DMS 273 treated with DMSO at 0.1 percent for 48 hours (cell line): ENCODE measurements around the gene PCDHGA1.
A peak's percentile ranks its signal among the peaks of the same experiment; 100 is the strongest.
"Not testable (repeated sequence)": the region's sequence is repeated elsewhere in the genome, so short reads cannot be mapped to it uniquely, and the experiment has no call there.

Experiments
- DNase-seq: peaks from one replicate; lab custom pipeline; 2025; lab: John Stamatoyannopoulos, UW

The PCDHGA1 gene

DNA sequence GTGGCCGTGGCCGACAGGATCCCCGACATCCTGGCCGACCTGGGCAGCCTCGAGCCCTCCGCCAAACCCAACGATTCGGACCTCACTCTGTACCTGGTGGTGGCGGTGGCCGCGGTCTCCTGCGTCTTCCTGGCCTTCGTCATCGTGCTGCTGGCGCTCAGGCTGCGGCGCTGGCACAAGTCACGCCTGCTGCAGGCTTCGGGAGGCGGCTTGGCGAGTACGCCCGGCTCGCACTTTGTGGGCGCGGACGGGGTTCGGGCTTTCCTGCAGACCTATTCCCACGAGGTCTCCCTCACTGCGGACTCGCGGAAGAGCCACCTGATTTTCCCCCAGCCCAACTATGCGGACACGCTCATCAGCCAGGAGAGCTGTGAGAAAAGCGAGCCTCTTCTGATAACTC is 15.7 kb downstream of the PCDHGA1 start:
- not testable (repeated sequence) for DNase-seq

DNA sequence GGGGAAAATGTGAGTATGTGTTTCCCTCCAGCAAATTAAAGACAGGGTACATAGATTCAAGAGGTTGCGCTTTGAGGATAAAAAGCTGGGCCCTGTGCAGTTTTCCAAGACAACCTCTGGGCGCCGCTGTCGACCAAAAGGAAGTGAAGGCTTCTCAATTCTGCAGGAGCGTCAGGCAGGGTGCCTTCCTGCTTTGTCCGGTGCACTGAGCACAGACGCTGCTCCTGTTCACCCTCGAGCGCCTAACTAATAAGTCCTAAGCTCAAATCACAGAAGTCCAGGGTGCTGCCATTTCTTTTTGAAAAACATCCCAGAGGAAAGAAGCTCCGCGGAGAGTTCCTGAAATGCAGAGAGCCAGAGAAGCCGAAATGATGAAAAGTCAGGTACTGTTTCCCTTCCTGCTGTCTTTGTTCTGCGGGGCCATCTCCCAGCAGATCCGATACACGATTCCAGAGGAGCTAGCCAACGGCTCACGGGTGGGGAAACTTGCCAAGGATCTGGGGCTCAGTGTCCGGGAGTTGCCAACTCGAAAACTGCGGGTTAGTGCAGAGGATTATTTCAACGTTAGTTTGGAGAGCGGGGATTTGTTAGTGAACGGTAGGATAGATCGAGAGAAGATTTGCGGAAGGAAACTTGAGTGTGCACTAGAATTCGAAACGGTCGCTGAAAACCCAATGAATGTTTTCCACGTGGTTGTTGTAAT is 19.8 kb downstream of the PCDHGA1 start, which contains the start of gene PCDHGB1:
PCDHGB1 (plus strand) TSS at position 183 of the 703 bp plus-strand sequence; CDS start at position 345, 162 bp downstream.
- peak; percentile 42 for DNase-seq

DNA sequence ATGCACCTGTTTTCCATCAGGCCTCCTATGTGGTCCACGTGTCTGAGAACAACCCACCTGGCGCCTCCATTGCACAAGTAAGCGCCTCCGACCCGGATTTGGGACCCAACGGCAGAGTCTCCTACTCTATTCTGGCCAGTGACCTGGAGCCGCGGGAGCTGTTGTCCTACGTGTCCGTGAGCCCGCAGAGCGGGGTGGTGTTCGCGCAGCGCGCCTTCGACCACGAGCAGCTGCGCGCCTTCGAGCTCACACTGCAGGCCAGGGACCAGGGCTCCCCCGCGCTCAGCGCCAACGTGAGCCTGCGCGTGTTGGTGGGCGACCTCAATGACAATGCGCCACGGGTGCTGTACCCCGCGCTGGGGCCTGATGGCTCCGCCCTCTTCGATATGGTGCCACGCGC is 21.3 kb downstream of the PCDHGA1 start:
- DNase-seq = no peak

DNA sequence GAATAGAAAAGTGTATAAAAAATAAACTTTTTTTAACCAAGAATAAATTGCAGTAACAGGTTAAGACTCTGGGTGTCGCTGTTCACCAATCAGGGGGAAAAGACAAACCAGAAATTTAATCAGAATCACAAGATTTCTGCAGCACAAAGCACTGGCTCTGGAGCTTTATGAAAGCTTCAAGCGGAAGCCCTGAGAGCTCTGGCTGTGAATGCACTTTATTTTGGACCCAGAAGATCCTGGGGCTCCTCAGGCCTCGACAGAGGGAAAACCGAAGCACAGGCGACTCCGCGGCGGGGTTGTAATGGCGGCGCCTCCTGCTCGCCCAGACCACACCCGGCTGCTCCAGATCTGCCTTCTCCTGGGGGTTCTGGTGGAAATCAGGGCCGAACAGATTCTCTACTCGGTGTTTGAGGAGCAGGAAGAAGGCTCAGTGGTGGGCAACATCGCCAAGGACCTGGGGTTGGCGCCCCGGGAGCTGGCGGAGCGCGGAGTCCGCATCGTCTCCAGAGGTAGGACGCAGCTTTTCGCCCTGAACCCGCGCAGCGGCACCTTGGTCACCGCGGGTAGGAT is 24.7 kb downstream of the PCDHGA1 start, which contains the start of gene PCDHGA4:
PCDHGA4 (plus strand) TSS at position 122 of the 570 bp plus-strand sequence; CDS start at position 209, 87 bp downstream.
- no peak for DNase-seq

DNA sequence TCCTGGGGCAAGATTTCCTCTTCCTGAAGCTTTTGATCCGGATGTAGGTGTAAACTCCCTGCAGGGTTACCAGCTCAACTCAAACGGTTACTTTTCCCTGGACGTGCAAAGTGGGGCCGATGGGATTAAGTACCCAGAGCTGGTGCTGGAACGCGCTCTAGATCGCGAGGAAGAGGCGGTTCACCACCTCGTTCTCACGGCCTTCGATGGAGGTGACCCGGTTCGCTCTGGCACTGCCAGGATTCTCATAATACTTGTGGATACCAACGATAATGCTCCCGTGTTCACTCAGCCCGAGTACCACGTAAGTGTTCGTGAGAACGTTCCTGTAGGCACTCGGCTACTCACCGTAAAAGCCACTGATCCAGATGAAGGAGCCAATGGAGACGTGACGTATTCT is 25.3 kb downstream of the PCDHGA1 start:
- DNase-seq = no peak

DNA sequence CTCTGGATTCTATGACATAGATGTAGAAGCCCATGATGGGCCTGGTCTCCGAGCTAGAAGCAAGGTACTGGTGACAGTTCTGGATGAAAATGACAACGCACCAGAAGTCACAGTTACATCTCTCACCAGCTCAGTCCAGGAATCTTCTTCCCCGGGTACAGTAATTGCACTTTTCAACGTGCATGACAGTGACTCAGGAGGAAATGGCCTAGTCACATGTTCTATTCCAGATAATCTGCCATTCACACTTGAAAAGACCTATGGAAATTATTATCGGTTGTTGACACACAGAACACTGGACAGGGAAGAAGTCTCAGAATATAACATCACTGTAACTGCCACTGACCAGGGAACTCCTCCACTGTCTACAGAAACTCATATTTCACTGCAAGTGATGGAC is 25.8 kb downstream of the PCDHGA1 start:
- DNase-seq = no peak

DNA sequence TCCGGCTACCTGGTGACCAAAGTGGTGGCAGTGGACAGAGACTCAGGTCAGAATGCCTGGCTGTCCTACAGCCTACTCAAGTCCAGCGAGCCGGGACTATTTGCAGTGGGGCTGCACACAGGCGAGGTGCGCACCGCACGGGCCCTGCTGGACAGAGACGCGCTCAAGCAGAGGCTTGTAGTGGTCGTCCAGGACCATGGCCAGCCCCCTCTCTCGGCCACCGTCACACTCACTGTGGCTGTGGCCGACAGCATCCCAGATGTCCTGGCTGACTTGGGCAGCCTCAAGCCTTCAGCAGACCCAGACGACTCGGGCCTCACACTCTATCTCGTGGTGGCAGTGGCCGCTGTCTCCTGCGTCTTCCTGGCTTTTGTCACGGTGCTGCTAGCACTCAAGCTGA is 26.6 kb downstream of the PCDHGA1 start:
- DNase-seq = no peak

DNA sequence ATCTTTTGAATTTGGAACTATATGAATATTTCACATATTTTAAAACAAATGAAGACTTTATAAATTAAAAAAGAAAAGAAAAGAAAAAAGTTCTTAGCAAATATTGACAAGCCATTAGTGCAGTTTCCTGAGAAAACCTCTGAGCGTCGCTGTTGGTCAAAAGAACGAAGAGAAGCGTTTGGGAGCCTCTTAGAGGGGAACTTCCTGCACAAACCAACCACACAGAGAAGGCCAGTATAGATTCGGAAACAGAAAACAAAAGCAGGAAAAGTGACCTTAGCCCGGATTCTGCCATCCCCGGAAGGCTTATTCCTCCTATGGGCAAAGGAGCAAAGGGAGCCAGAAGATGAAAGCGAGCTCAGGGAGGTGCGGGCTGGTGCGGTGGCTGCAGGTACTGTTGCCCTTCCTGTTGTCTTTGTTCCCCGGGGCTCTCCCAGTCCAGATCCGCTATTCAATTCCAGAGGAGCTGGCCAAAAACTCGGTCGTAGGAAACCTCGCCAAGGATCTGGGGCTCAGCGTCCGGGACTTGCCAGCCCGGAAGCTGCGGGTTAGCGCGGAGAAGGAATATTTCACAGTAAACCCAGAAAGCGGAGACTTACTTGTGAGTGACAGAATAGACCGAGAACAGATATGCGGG is 29.6 kb downstream of the PCDHGA1 start, which contains the start of gene PCDHGB2:
PCDHGB2 (plus strand) TSS at position 205 of the 637 bp plus-strand sequence; CDS start at position 347, 142 bp downstream.
- no peak for DNase-seq

DNA sequence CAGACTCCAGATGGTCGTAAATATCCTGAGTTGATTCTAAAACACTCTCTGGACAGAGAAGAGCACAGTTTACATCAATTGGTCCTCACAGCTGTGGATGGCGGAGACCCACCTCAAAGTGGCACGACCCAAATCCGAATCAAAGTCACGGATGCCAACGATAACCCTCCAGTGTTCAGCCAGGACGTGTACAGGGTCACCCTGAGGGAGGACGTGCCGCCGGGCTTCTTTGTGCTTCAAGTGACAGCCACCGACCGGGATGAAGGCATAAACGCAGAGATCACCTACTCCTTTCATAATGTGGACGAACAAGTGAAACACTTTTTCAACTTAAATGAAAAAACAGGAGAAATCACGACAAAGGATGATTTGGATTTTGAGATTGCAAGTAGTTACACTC is 30.4 kb downstream of the PCDHGA1 start:
- DNase-seq = no peak

DNA sequence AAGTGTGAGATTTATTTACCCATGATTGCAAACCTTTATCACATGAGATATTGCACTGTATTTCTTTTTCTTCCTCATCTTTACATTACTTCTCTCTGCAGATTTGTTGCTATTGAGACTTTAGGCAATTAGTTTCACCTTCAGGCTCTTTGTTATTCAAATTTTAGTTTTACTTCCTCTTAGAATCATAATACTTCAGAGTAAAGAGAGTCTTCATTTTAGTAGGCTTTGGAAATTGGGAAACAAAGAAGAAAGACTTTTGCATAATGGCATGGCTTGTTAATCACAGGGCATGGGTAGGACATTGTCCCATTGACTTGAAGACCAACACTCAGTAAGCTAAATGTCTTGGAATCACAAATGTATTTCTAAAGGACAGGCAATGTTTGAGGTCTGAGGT is 32.4 kb downstream of the PCDHGA1 start:
- DNase-seq = no peak

DNA sequence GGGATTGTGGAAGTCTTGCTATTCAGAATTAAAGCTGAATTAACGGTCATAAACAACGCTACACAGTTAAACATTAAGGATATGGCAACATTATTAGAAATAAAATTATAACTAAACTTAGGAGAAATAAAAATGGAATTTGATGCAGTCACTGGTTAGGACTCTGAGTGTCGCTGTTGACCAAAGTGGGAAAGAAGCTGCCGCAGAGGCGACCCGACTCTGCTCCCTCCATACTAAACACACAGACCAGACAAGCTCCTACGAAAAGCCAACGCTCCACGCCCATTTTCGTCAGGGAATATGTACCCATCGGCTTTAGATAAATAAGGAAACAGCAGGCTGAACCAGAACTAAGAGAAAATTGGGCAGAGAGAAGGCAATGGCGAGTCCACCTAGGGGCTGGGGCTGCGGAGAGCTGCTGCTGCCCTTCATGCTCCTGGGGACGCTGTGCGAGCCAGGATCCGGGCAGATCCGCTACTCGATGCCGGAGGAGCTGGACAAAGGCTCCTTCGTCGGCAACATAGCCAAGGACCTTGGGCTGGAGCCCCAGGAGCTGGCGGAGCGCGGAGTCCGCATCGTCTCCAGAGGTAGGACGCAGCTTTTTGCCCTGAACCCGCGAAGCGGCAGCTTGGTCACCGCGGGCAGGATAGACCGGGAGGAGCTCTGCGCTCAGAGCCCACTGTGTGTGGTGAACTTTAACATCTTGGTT is 33.8 kb downstream of the PCDHGA1 start, which contains the start of gene PCDHGA5:
PCDHGA5 (plus strand) TSS at position 211 of the 709 bp plus-strand sequence; CDS start at position 380, 169 bp downstream.
- DNase-seq = no peak

DNA sequence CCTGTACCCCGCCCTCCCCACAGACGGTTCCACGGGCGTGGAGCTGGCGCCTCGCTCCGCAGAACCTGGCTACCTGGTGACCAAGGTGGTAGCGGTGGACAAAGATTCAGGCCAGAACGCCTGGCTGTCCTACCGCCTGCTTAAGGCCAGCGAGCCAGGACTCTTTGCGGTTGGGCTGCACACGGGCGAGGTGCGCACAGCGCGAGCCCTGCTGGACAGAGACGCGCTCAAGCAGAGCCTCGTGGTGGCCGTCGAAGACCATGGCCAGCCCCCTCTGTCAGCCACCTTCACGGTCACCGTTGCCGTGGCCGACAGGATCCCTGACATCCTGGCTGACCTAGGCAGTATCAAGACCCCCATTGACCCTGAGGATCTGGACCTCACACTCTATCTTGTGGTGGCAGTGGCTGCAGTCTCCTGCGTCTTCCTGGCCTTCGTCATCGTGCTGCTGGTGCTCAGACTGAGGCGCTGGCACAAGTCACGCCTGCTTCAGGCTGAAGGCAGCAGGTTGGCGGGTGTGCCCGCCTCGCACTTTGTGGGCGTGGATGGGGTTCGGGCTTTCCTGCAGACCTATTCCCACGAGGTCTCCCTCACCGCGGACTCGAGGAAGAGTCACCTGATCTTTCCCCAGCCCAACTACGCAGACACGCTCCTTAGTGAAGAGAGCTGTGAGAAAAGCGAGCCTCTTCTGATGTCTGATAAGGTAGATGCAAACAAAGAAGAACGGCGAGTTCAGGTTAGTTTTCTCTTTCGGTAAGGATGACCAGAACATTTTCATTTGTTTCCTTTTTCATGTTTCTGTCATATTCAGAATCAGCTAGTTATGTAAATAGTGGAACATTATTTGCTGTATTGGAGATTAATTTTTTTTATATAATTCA is 35.9 kb downstream of the PCDHGA1 start:
- no peak for DNase-seq

DNA sequence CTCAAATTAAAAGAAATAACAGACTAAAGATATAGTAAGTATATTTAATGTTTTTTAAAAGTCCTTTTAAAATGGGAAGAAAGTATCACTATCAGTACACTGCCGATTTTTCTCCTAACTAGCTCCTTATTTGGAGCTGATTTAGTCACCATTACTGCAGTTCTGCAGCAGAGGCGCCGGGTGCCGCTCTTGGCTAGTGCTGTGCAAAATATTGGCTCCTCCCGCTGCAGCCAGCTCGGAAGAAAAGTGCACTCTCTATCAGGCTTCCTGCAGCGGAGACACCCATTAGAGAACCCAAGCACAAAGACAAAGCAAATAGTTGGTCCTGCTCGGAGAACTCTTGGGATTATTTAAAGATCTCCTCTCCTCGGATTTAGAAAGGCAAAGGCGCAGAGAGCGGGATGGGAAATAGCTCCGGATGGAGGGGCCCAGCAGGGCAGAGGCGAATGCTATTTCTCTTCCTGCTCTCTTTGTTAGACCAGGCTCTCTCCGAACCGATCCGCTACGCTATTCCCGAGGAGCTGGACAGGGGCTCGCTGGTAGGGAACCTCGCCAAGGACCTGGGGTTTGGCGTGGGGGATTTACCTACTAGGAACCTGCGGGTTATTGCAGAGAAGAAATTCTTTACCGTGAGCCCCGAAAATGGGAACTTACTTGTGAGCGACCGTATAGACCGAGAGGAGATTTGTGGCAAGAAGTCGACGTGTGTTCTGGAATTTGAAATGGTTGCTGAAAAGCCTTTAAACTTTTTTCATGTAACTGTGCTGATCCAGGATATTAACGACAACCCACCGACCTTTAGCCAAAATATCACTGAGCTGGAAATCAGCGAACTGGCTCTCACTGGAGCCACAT is 39.9 kb downstream of the PCDHGA1 start, which contains the start of gene PCDHGB3:
PCDHGB3 (plus strand) TSS at position 249 of the 855 bp plus-strand sequence; CDS start at position 402, 153 bp downstream.
- DNase-seq = no peak

DNA sequence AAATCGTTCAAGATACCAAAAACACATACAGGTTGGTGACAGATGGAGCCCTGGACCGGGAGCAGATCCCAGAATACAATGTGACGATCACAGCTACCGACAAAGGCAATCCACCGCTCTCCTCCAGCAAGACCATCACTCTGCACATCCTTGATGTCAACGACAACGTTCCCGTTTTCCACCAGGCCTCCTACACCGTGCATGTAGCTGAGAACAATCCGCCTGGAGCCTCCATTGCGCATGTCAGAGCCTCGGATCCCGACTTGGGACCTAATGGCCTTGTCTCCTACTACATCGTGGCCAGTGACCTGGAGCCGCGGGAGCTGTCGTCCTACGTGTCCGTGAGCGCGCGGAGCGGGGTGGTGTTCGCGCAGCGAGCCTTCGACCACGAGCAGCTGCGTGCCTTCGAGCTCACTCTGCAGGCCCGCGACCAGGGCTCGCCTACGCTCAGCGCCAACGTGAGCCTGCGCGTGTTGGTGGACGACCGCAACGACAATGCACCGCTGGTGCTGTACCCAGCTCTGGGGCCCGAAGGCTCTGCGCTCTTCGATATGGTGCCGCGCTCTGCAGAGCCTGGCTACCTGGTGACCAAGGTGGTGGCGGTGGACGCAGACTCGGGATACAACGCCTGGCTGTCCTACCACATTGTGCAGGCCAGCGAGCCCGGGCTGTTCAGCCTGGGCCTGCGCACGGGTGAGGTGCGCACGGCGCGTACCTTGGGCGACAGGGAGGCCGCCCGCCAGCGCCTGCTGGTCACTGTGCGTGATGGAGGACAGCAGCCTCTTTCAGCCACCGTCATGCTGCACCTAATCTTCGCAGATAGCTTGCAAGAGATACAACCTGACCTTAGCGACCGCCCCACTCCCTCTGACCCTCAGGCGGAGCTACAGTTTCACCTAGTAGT is 41.5 kb downstream of the PCDHGA1 start:
- DNase-seq = no peak

DNA sequence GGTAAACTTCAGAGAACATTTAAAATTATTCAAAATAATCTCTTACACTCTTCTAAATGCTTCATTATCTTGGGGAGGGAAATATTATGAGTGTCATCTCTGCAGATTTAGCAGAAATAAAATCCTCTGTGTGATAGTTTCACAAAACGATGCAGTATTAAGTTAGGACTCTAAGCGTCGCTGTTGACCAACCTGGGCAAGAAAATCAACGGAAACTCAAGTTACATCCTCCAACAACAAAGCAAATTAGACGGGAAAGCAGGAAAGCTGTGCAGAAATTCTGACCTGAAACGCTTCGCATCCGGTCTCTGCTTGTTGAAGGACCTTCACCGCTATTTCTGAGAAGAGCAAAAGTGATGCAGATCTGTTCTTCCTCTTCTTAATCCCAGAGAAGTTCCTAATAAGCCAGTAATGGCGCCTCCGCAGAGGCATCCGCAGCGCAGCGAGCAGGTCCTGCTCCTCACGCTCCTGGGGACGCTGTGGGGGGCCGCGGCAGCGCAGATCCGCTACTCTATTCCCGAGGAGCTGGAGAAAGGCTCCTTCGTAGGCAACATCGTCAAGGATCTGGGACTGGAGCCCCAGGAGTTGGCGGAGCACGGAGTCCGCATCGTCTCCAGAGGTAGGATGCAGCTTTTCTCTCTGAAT is 43.5 kb downstream of the PCDHGA1 start, which contains the start of gene PCDHGA6:
PCDHGA6 (plus strand) TSS at position 219 of the 645 bp plus-strand sequence; CDS start at position 412, 193 bp downstream.
- DNase-seq = no peak

DNA sequence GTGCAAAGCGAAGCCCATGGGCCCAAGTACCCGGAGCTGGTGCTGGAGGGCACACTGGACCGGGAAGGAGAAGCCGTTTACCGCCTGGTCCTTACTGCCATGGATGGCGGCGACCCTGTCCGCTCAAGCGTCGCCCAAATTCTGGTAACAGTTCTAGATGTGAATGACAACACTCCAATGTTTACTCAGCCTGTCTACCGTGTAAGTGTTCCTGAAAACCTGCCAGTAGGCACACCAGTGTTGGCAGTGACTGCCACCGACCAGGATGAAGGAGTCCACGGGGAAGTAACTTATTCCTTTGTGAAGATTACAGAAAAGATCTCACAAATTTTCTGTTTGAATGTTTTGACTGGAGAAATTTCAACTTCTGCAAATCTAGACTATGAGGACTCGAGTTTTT is 44.3 kb downstream of the PCDHGA1 start:
- no peak for DNase-seq

DNA sequence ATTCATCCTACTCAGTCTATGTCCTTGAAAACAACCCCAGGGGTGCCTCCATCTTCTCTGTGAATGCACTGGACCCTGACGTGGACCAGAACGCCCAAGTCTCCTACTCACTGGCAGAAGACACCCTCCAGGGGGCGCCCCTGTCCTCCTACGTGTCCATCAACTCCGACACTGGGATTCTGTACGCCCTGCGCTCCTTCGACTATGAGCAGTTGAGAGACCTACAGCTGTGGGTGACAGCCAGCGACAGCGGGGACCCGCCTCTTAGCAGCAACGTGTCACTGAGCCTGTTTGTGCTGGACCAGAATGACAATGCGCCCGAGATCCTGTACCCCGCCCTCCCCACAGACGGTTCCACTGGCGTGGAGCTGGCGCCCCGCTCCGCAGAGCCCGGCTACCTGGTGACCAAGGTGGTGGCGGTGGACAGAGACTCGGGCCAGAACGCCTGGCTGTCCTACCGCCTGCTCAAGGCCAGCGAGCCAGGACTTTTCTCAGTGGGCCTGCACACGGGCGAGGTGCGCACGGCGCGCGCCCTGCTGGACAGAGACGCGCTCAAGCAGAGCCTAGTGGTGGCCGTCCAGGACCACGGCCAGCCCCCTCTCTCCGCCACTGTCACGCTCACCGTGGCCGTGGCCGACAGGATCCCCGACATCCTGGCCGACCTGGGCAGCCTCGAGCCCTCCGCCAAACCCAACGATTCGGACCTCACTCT is 45.3 kb downstream of the PCDHGA1 start:
- not testable (repeated sequence) for DNase-seq
